Subcutaneous adipose tissue (tissue), 4 donors: ENCODE measurements around the gene CHRDL2. TPM values are rescaled to one million over a fixed set of nuclear protein-coding genes. Genes with fewer than 3 reads are reported as not detected.

Source experiments
- CTCF ChIP-seq: fragments of 450-650 bp; IDR thresholded peaks from one replicate; pipeline ENCODE4 v1.5.1; 2016; ENCODE audit warnings: low read depth, mild to moderate bottlenecking, control low read depth, antibody characterized with exemption, moderate library complexity
- total RNA-seq, 4 donors: library from RNA; depleted of rRNA; stranded (reverse); fragments of >200 nt; gene quantifications; one replicate each; pipeline ENCODE4 v1.1.0, GENCODE V29; 2016

The CHRDL2 gene
- total RNA-seq, 4 donors from 2014 or later, result not detected

- TF ChIP-seq CTCF, result no peak
Measured at GRCh38 chr11:74773476-74773875, 42.2 kb upstream of the CHRDL2 start.

GRCh38 chr11:74771139-74771538, 39.9 kb upstream of the CHRDL2 start:
- TF ChIP-seq CTCF, result no peak

GRCh38 chr11:74770456-74770855, 39.2 kb upstream of the CHRDL2 start:
- TF ChIP-seq CTCF, result no peak

- no peak for TF ChIP-seq CTCF
Measured at GRCh38 chr11:74769055-74769707, 38.0 kb upstream of the CHRDL2 start.

GRCh38 chr11:74766905-74767304, 35.7 kb upstream of the CHRDL2 start:
- no peak for TF ChIP-seq CTCF

- TF ChIP-seq CTCF, result no peak
Measured at GRCh38 chr11:74756571-74756970, 25.3 kb upstream of the CHRDL2 start.

- TF ChIP-seq CTCF, result no peak
Measured at GRCh38 chr11:74755395-74755995, 24.3 kb upstream of the CHRDL2 start.
